ENCODE data around the gene SLC27A4.

SLC27A4 gene

DNA sequence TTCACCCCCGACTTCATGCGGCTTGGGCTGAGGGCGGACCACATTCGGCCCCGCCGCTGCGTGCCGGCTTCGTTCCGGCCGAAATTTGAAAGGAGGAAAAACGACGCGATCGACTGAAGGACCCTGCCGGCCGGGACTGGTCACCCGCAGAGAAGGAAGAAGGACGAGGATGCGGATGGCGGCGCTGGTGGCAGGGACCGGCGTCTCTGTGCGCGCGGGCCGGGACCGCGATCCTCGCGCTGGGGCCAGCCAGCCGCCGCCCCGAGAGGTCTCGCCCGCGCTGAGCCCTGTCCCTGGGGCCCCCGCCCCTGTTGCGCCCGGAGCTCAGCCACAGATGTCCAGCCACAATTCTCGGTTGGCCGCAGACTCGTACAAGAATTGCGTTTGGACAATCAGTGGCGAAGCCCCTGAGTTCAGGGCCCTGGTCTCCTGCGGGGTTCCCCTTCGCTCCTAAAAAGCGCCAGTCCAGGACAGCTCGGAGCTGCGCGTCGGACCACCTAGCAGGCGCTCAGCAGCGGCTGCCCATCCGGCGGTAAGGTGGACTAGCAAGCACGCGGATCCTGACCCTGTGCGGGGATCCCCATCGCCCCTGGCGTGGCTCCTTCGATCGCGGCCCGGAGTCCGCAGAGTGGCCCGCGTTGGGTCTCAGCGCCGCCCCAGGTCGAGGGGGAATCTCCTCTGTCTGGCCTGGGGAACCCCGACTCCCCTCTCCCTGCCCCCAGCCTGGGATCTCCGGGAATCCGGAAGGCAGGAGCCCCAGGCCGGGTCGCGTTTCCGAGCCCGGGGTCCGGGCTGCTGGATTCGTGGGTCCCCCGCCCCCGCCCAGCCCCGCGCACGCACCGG is 52.2 kb downstream of the SLC27A4 start:
- no peak for DNase-seq

DNA sequence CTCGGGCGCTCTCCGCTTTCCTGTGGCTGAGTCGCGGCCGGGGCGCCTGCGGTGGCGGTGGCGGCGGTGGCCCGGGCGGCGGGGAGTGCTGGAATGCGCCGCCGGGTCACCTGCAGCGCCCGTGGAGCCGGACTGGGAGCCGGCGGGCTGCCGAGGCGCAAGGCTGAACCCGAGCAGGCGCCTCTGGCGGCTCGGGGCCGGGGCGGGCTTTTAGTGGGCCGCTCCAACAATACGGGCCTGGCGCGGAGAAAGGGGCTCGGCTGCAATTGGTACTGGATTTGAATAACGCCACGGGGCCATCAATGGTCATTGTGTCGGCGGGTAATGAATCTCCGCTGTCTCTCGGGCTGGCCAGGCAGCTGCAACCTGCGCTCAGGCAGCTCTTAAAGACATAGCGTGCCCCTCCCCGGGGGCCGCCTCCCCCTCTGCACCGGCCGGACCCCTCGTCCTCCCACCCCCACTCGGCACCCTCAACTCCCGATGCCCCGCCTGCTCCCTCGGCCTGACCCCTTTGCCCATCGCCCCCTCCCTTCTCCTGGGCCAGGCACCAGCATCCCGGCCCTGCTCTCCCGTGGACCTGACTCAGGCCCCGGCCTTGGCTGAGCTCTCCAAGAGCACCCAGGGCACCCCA is 52.9 kb downstream of the SLC27A4 start:
- DNase-seq: no peak

DNA sequence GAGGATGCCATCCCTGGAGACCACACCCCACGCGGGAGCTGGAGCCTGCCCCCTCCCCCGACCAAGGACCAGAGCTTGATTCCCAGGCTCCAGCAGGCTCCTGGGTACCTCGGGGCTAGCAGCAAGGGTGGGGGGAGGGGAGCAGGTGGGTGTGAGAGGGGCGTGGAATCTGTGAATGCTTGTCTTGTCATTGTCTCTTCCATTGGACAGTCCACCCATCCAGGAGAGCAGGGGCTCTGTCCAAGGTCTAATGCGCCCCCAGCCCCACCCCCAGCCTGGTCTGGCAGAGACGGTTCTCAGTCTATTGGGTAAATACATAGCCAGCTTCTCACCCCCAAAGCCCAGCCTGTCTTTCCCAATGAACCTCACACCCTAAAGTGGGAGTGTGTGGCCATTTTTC is 53.6 kb downstream of the SLC27A4 start:
- DNase-seq: no peak

DNA sequence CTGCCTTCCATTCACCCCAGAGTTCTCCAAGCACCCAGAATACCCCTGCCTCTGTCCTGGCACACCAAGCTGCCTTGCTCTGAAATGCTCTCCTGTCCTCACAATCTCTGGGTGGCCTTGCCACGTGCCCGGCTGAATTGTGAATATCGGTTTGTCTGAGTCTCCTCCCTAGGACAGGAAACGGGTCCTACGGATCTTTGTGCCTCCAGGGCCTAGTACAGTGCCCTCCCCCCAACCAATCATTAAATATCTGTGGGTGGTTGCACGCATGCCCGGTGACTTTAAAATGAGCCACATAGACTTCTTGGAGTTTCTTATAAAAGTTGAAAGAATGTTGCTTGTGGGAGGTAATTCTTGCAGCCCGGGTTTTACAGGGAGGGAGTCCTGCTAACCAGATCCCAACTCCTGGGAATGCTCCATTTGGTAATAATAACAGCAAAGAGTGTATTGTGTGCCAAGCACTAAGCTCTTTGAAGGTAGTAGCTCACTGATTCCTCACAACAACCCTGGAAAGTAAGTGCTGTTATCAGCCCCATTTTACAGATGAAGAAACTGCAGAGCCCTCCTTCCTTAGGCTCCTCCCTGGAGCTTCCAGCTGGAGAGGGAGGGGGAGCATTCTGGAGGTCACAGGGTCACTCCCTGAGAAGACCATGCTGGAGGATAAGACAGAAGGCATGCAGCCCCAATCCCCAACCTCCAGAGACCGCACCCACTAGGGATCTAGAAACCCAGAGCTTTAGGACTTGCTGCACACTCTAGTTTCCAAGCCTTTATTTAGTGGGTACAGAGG is 54.2 kb downstream of the SLC27A4 start:
- DNase-seq: no peak

DNA sequence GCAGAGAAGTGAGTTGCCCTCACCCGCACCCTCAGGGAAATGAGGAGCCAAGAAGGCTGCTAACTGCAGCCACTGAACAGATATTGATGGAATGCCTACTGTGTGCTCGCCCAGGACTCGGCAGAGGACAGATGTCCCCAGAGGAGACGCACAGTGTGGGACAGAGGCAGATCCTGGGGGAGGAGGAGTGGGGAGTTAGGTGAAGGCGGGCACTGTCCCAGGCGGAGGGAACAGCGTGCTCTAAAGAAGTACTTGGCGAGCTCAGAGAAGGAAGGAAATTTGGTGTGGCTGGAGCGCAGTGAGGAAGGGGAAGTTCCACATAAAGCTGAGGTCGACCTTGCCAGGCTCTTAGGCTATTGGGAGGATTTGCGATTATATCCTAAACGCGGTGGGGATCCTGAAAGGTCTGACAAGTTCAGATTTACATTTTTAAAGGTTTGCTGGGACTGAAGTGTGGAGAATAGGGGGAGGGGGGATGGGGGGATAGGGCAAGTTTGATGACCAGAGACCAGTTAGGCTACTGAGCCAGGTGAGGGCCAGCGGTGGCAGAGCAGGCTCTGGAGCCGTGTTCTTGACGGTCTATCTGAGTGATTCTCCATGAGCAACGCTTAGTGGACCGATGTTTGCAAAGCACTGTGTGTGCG is 56.8 kb downstream of the SLC27A4 start:
- DNase-seq: no peak

DNA sequence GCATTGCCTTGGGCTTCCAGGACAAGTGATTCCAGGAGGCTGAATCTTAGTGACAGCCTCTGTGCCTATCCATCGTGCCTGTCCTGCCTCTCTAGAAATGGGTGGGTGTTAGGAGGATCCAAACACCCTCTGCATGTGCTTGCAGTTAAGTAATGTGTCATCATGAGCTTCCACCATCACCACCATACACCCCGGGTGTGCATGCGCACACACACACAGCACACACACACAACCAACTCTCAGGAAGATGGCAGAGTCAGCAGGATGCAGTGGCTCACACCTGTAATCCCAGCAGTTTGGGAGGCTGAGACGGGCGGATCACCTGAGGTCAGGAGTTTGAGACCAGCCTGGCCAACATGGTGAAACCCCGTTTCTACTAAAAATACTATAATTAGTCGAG is 57.5 kb downstream of the SLC27A4 start:
- DNase-seq: no peak

DNA sequence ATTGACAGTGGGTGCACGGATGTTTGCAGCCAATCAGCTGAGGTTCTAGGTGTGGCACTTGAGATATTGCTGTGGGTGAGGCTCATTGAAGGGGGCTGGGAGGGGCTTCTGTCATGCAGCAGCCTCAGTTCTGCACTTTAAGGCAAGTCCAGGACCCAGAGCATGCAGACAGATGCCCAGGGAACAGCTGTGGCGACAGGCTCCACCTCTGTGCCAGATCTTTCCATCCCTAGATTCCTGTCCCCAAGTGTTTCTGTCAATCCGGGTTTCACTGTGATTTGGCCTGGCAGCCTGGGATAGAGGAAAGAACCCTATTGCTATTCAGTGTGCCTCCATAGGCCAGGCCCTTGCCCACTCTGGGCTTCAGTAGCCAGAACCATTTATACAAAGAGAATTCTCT is 59.5 kb downstream of the SLC27A4 start:
- DNase-seq: no peak

DNA sequence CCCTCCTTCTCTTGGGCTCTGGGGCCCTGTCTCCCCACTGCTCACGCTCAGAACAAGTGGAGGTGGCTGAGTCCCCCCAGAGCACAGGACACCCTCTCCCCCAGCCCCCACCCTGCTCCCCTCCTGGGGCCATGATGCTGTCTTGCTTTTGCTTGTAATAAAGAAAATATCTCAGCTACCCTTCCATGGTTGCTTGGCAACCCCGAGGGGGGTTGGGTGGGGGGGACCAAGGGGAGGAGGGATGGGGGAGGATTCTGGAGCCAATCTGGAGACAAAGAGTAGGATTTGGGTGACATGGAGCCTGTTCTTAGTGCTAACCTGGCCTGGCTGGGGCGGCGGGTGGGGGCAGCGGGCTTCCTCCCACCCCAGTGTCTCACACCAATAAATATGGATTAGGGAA is 64.2 kb downstream of the SLC27A4 start:
- DNase-seq: no peak

DNA sequence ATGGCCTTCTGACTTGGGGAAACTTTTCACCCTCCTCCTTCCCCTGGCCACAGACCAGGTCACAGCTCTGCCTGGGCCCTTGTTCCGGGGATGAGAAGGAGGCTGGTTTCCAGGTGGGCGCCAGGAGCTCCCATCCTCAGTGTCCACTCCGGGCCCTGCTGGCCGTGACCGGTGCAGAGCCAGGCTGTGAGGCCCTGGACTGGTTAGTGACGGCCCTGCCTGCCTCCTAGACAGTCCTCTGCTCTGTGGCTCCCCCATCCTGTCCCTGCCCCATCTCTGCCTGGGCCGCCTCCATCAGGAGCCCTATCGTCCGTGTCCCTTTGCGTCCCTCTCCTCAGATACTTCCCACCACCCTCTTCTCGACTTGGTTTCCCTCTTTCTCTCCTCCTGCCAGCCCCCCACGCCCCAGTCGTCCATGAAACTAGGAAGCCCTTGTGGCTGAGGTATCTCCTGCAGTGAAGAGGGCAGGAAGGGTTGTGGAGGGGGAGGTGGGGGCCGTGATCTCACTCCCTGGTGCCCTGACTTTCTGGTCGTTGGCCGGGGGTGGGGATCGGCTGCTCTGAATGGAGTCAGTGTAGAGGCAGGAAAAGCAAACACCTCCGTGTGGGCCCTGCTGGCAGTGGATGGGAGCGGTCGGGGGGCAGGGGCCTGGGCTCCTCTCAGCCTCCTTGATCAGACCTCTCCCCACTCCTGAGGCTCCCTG is 64.9 kb downstream of the SLC27A4 start:
- no peak for DNase-seq

DNA sequence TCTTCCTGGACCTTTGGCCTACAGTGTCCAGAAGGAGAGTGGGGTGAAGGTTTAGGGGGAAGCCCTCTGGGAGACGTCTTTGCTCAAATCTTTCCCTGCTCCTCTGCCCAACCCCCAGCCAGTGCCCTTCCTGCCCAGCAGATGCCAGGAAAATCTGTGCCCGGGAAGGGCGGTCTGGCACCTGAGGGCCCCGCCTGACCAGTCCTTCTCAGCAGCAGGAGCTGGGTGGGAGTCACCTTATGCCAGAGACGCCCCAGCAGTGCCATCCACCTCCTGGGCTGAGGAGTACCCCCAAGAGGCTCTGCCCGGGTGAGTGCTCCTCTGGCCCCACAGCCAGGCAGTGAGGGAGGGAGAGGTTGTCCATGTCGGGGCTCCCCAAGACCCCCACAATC is 65.4 kb downstream of the SLC27A4 start:
- no peak for DNase-seq

DNA sequence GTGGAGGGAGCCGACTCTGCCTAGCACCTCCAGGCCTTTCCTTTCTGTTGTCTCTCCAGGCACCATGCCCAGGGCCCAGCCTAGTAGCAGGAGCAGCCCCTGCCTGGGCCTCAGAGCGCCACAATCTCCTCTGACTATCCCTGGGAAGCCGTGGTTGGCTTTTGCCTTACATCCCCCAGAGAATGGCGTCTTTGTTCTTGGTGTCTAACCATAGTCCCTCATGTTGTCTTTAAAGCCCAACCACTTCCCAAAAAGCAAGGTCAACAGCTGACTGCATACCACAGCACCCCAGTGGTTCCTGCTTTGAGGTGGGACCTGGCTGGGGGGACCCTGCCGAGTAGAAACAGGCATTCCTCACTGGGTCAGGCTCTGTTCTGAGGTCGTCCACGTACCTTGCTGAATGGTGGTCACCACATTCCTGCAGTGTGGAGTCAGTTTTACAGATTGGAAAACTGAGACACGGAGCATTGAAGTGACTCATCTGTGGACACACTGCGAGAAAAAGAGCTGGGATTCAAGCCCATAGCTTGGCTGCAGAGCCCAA is 66.6 kb downstream of the SLC27A4 start:
- no peak for DNase-seq

DNA sequence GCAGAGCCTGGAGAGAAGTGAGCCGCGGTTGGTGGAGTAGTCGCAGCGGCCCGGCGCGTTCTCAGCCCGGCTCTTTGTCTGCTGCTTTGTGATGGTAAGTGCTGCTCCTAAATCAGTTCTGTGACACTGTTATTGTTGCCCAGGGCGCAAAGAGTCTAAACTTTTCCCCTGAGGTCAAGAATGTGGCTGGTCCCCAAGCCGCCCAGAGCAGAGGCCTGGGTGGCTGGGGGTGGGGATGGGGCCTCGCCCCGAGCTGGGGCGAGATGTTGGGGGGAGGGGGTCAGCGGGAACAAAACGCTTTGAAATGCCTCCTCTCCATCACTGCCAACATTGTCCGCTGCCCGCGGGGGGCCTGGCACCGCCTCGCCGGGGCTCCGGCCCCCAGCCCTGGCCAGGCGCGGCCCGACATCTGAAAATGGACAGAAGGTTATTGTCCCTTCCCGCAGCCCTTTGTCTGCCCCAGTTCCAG is 68.7 kb downstream of the SLC27A4 start:
- no peak for DNase-seq

DNA sequence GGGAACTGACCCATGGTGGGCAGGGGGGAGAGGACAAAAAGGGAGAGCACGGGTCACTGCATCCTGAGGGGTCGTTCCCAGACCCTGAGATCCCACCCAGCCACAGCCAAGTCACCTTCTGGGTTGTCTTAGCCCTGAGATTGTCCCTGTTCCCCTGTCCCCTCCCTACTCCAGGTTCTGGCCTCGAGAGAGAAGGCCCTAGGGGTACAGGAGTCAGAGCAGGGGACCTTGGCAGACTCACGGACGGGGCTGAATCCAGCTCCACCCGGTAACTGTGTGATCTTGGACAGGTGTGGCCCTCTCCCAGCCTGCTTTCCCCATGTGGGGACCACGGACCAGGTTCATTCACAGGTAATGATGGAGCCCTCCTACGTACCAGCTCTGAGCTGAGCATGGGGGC is 69.1 kb downstream of the SLC27A4 start:
- no peak for DNase-seq

DNA sequence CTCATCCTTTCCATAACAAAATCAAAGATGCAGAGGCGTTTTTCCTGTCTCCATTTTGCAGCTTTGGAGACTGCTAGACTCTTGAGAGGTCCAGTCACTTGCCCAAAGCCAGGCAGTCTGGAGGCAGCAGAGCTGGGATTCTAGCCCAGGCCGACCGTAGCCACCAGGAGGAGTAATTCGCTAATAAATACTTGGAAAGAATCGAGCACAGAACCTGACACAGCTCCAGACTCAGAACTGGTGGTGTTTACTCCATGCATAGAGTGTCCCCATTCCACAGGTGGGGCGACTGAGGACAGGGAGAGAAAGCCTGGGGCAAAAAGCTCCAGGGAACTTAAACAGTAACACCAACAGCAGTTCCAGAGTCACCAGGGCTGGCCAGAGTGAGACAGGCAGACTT is 69.7 kb downstream of the SLC27A4 start:
- no peak for DNase-seq
